Activated CD4-positive, alpha-beta T cell treated with anti-CD3 and anti-CD28 coated beads for 1 hour (primary cell): ENCODE results near the gene UACA.

Experiments used
- DNase-seq: peaks from one replicate; pipeline ENCODE4 v3.0.0-alpha.2; 2020

Gene UACA

DNA sequence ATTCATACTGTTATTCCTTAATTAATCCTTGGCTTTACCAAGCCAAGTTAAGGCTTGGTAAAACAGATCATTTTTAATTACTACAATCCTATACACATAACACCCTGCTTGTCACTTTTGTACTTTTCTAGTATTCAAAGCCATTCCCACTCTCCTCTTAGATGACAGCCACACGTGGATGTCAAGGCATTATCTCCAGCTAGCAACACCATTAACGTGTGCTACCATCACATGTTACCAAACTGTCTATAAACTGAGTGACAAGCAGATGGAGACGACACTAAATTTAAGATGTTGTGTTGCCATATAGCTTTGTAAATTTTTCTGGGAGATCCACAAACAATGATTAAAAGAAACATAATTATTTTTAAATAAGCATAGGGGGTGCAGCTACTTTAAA, 103.7 kb downstream of the UACA start:
- no peak for DNase-seq

DNA sequence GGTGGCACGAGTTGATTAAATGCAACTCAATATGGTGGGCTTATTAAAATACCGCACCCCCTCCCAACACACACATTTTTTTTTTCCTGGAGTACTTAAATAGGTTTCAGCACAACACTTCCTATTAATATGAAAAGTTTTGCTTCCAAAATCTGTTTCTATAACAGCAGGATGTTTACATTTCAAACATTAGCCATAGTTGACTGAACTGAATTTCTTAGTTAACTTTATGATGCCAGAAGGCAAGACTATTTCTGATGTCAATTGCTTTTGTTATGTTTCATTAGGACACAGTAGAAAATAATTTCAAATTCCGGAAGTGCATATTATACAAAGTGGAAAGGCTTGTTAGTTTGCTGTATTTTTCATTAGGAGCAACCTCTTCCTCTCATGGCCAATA, 104.7 kb downstream of the UACA start:
- DNase-seq = no peak

DNA sequence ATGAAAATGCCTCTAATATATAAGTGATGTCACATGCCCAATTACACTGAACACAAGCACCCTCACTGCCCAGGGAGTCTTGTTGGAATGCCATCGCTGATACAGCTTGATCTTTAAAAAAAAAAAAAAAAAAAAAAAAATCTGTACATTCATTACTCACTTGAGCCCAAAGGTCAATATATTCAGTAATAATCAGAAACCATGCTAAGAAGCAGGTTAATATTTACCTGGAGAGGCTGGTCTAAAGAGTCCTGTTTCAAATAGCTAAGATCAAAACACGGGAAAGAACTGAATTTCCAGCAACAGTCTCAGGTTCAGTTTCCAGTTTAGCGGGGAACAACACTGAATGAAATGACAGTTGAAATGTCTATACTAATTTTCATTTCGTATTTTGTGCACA, 109.9 kb downstream of the UACA start:
- no peak for DNase-seq

DNA sequence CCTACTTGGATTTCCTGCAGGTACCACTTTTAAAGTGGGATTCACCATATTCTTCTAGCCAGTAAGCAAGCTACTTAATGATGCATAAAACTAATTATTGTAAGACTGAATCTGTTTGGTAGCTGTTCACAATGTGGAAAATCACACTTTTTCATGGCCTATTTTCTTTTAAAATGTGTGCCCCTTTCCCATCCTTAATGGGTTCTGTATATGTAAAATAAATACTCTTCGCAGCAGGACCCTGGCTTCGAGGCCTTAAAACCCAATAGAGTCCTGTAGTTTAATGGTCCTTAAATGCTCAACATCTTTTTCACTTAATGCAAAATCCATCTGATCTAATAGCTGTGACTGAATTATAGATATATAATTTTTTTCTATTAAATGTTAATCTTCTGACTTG, 111.0 kb downstream of the UACA start:
- DNase-seq = no peak

DNA sequence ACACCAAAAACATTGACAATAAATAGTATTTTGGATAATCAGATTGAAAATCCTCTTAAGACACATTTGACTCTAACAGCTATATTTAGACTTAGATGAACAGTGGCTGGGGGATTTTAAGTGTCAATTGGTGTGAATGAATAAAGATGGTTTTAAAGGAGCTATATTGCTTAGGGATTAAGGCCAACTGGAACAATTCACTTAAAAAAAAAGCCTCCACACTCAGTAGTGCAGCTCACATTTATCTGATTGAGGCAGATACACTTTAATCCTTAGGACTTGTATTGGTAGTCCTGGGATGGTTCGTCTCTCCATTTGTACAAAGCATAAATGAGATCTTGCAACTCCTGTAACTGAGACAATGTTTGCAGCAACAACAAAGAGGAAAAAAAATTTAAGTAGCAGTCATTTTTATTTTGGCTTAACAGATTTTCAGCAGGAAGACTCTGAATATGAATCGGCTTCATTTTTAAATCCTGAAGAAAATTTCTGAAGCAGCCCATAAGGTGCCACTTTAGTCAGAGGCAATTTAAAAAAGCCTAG, 112.0 kb downstream of the UACA start:
- no peak for DNase-seq

DNA sequence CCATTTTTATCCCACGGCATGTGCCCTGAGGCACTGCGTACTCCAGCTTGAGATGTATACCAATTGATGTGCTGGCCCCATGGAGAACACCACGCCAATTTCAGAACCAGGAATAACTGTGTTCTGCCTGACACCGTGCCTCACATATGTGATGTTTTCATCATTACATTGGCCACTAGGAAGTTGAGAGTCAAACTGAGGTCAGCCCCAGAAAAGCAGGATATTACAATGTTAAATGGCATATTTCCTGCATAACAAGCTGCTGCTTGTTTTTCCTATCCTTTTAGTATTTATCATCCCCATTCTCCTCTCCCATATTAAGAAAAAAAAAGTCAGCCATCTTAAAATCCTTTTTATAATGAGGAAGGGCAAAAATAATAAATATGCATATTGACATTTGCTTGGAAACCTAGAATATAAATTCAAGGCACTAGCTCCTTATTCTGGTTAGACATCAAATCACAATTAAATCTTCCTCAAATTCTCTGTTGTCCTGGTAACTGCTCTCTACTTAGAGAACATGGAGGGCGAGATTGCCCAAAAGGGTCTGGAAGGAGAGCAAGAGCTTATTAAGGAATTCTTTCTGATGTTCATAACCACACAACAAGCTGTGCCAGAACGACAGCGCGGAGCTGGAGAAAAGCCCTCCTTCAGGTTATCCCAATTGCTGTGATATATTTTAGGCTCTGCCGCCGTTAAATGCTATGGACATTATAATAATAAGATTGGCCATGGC, 112.6 kb downstream of the UACA start:
- DNase-seq = no peak

DNA sequence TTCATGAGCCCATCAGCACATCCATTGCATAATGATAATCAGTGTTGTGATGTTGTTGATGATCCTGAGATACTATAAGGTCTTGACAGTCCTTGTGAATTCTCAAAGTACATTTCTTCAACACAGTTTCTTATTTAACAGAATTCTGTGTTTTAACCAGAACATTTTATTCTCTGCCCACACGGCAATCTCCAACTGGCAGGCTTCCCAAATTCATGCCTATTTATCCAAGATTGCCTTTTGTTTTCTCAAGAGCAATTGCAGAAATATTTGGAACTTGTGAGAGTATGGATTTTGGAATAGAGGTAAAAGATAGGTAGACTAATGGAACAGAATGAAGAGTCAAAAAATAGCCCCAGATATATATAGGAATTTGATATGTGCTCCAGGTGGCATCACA, 116.0 kb downstream of the UACA start:
- DNase-seq = no peak

DNA sequence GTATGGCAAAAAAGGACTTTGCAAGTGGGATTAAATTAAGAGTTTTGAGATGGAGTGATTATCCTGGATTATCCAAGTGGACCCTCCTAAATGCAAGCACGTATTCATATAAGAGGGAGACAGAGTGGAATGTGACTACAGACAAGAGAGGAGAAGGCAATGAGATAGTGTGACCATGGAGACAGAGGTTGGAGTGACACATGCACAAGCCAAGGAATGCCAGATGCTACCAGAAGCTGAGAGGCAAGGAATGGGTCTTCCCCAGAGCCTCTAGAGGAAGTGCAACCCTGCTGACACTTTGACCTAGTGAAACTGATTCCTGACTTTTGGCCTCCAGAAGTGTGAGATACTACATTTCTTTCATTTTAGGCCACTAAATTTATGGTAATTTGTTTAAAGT, 117.2 kb downstream of the UACA start:
- DNase-seq = no peak

DNA sequence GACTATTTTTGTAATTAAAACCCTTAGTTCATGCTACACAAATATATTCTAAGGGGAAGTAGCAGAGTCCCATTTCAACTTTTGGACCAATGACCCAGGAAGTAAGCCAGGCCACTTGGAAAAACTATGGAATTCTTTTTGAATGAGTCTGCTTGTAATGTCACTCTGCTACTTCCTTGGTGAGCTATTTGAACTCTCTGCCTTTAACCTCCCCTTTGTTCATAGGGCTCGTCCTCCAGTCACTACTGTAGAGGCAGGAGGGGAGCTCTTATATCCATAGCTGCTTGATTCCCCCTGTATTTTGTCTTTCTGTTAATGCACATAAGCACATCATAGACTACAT, 119.6 kb downstream of the UACA start:
- no peak for DNase-seq

DNA sequence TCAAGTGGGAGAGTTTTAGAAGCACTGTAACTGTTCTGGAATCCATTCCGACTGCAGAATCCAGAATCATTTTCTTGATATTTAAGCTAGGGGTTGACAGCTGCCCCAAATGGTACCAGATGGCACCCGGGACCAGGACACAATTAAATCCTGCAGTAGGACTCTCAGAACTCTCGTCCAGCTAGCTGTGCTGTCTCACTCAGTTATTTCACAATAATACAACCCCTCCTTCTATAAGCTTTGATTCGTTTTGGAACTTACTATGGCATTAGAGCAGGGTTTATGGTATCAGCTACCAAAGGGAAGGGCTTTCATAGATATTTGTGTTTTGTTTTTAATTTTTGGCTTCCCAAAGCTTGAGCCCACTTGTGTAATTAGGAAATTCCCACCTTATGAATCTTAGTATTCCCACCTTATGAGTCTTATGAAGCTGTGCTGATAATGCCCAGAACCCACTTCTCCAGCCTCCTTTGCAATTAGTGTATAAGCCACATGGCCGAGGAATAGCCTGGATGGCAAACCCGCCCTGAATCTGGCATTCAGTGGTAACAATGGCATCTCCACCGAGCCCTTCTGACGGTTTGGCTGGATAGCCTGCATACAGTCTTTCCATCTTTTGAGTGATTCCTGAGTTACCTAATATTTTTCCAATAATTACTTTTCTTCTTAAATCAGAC, 120.1 kb downstream of the UACA start:
- no peak for DNase-seq

DNA sequence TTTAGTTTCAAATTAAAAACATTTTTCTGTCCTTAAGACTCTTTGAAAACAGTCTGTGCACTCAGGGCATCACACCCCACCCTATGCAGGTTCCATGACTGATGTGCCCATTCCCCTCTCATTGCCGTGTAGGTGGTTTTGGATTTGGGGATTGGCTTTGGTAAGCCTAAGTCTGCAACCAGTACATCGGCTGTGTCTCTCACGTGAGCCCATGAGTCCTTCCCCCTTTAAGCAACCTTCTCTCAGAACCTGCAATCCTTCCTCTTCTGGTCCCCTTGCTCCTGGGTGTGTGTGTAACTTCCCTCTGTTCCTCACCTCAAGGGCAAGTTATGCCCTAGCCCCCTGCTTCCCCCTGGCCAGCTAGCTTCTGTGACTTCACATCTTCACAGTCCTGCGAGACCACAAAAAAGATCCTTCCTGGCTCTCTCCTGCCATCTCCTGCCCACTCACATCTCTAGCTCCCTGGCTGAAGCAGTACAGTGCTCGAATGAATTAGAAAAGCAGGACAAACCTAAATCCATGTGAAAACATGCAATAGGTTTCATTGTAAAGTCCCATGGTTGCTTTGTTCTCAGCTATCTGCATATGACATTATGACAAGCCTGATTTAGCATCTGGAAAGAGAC, 126.7 kb downstream of the UACA start:
- no peak for DNase-seq

DNA sequence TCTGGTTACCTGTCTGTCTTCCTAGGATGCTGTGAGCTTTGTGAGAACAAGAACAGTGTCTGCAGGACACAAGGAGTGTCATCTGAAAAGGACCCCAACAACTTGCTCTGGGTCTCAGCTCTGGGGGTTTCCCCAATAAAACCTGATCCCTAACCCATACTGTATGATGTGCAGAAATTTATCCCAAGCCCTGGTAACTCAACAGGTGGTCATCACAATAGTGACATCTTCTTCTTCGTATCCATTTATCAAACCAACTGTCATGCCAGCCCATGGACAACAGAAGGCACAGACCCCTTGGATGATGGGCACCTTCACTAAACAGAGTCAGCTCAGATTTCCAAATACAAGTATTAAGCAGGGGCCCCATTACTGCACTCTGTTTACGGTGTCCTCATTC, 127.5 kb downstream of the UACA start:
- no peak for DNase-seq

DNA sequence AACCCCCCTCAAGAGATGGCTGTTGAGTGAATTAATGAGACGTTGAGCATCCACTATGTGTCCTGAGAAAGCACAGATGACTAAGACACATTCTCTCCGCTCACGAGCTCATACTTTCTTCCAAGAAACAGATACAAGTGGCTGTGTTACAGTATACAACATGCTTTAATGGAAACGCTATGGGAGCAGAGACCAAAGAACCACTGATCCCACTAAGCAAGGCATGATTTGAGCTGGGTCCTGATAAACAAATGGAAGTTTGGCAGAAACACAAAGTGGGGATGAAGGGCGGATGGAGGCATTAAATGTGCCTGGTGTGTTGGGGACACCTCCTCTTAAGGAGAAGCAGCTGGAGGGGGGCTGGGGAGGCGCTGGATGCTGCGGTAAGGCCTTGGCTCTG, 129.4 kb downstream of the UACA start:
- no peak for DNase-seq

DNA sequence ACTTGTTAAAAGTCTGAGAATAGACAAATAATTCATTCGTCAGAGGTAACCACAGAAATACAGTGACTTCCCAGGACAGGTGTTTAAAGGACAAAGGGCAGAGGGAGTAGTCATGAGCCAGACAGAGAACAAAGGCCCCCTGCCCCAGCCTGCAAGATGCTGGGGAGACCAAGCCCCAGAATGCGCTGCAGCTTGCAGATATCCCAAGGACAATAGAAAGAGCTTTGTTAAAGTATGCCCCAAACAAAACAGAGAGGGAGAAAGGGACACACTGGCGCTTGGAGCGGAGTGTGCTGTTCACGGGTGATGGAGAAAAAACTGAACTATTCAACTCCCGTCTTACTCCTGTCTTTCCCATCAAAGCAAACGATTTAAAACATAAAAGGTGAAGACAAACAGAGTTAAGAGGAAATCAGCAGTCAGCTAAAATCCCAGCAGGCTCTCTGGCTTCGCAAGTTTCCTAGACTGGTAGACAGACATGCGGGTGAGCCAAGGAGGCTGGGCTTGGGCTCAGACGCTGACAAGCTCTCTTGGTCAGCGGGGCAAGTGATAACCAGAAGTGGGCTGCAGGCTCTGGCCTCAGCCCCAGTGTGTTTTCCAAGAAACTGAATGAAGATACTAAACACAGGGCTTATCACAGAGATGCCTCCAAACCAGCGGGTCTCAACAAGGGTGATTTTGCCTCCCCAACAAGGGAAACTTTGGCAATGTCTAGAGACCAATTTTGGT, 130.1 kb downstream of the UACA start:
- no peak for DNase-seq

DNA sequence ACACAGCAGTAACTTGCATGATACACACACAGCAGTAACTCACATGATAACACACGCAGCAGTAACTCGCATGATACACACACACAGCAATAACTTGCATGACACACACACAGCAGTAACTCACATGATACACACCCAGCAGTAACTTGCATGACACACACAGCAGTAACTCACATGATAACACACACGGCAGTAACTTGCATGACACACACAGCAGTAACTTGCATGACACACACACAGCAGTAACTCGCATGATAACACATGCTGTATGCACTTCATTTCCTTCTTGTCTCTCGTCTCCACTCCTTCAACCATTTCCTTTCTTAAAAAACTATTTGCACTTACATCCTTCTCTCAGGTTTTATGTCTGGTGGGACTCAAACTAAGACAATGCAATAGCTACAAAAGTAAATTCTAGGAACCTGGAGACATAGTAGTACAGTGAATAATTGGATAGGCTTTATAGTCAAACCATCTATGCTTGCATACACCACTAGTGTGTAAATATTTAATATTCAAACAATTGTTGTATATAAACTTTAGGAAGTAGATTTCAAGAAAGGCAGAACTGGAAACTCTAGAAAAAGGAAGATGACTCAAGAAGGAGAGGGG, 130.8 kb downstream of the UACA start:
- DNase-seq = no peak

DNA sequence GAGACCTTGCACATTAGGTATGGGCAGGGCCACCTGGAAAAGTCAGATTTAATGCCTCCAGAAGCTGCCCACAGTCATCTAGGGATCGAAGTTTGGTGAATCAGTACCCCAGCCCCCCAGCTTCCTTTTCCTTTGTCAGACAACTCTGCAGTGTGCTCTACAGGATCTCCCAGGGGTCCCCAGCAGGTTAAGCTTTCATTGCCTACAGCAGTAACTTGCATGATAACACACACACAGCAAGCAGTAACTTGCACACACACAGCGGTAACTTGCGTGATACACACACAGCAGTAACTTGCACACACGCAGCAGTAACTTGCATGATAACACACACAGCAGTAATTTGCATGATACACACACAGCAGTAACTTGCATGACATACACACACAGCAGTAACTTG, 131.3 kb downstream of the UACA start:
- DNase-seq = no peak

DNA sequence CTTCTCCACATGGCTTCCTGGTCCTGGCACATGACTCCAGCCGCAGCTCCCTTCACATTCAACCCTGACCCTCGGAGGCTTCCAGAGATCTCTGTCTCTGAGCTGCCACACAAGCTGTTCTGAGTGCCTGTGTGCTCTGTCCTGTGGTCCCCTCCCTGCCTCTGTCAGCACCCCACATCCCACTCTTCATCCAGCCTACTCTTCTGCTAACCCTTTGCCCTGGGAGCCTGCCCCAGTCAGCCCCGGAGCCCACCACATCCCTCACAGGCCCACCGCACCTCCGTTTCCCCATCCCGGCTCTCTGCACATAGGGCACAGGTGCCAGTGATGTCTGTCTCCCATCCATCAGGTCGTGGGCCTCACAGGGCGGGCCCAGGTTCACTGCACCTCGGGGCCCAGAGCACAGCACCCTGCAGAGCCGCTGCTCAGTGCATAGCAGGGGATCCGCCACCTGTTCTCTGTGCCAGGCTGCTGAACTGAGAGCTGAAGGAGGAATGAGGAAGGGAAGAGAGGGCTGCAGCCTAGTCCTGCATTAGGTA, 133.6 kb downstream of the UACA start:
- no peak for DNase-seq

DNA sequence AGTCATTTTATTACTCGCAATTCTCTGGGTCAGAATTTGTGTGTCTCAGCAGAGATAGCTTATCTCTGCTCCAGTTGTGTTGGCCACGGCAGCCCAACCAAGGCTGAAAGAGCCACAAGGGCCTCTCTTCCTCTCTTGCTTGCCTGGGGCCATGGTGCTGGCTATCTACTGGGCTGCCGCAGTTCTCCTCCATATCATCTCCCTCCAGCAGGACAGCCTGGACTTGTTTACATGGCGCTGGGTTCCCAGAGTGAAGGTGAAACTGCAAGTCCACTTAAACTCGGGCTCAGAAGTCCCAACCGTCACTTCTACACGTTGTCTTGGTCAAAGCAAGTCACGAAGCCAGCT, 134.8 kb downstream of the UACA start:
- no peak for DNase-seq

DNA sequence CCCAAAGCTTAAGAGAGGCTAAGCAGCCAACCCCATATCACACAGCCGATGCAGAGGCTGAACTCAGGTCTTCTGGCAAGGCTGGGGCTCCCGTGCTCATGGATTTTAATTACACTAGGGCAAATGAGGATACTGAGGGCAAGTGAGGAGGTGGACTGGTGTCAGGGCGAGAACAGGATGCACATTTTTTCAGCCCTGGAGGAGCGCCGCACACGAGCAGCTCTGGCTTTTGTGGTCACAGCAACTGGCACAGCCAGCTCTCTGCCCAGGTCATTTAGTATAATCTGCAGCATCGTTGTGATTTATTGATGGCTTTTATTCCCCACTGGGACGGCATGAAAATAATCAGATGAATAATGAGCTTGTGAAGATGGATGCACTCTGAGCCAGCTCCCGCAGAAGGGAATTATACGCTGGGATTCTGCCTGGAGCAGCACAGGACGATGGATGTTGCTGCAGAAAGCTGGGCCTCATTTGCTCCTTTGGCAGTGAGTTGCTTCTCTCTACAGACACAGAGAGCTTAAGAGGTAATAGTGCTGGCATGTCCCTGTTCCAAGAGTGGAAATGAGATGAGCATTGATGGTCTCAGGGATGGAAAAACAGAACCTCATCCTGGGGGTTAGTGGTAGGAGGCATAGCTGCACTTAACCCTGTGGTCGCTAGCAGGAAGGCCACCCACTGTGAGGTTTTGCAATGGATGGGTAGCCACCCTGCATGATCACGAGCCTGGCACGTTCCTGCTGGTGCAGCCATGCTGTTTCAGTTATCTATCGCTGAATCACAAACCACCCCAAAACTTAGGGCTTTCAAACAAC, 135.4 kb downstream of the UACA start:
- DNase-seq = no peak

DNA sequence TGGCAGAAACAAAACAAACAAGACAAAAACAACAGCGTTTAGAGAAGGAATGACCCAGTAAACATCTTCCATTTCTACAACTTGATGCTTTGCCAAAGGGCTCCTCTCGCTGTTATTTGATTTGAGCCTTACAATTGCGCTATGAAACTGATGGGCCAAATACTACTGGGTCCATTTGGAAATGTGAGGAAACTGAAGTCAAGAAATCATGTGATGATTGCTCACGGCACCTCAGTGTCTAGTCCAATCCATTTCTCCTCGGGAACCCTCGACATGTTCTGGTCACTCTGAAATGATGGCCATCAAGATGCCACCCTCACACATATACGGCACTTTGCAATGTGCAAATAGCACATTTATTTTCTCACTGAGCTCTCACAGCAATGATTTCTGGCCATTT, 136.0 kb downstream of the UACA start:
- DNase-seq = no peak

DNA sequence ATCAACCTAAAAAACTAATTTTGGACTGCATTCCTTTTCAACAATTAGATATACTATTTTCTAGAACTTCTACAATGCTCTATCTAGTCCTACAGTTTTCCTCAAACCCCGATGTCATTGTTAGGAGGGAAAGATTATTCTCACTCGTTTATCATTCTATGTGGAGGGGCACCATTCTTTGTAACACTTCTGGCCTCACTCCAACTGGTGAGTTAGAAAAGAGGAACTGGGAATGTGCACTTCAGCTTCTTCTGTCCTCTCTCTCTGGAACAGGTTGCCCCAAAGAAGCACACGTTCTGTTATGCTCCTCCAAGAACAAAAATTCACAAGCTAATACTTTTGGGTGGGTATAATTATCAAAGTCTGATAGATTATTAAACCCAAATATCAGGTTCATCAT, 137.9 kb downstream of the UACA start:
- no peak for DNase-seq

DNA sequence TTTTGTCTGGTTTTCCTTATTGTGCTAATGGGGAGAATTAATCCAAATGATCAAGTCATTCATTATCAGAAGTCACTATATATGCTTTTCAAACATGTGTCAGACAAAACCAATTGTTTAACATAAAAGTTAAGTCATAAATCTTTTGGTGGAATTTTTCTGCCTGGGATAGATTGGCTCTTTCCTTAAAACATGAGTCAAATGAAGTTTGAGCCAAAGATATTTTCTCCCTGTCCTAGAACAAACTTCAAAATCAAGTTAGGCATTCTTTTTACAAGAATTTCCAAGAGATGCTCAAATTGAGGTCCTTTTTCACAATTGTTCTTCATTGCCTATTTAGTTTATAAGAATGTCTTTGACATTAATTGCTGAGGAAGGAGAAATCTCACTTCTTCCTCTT, 138.3 kb downstream of the UACA start:
- no peak for DNase-seq
